LNCAP (cell line): ENCODE measurements around the gene CHRM2.

ENCODE experiments used
- CTCF ChIP-seq: fragments of 450-650 bp; IDR thresholded peaks from 2 replicates; pipeline ENCODE4 v1.5.1; 2017; ENCODE audit warnings: mild to moderate bottlenecking

Gene CHRM2

DNA sequence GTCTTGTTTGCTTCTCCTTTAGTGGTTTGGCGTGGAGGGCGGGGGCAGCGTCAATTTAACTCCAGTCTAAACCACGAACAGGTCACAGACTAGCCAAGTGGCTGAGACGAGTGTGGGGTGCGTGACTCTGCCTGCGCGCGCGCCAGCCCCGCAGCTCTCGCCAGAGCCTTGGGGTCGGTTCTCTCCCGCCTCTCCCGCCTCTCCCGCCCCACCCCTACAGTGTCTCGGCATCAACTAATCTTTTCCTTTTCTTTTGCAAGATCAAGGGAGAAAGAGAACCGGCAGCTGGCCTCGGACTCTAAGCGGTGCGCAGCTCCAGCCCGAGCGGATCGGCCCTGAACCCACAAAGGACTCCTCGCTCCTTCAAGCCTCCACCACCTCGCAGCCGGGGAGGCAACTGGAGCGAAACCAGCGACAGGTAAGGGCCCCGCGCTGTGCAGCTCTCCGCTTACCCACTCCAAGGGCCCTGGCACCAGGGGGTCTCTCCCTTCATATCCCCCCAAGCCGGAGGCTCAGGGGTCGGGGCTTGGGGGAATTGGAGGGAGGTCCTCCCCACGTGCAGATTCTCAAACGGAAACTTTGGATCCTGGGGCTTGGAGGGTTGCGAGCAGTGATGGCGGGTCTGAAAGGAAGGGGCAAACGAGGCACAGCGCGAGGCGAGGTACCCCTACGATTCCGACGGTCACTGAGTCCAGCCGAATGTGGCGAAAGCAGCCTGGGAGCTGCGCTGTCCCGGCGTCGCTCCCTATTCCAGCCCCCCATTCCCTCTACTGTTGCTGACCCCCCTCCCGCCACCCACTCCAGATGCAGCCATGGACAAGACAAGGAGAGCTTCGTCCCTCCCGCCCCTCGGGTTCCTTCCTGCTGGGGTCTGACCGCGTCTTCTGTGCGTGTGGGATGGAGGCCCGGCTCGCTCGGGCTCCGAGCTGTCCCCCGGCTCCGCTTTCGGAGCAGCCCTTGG is 829 bp downstream of the CHRM2 start:
- TF ChIP-seq CTCF = no peak

DNA sequence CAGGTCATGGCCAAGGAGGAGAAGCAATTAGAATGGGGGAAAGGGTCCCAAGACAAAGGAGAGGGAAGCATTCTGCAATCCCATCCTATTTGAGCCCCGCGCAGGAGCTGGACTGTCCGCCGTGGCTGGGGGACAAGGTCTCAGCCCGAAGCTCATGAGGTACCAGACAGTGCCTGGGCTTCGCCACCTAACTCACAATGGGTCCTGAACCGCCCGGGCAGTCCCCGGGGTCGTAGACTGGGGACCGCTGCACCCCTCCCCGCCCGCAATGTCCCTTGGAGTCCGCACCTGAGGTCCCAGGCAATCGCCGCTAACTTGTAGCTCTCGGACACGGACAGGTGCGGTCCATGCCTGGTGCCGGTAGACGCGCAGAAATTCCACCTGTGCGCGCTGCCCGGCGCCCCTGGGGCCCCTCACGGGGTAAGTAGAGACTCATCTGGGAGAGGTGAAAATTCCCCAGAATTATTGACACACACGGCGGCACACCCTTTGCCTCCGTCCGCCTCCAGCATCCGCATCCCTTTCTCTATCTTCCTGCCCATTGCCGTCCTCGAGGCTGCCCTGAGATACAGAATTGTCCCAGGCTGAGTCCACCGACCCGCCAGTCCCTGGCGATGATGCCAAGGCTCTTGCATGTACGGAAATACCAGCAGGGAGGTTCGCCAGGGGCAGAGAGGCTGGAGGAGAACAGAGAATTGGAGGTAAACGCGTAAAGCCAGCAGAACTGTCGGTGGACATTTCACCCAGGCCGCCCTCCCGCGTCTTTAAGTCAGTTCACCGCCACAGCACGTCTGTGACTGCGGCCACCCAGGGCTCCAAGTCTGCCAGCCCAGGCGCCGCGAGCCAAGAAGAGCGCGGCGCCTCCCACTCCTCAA is 1.8 kb downstream of the CHRM2 start:
- TF ChIP-seq CTCF = no peak

DNA sequence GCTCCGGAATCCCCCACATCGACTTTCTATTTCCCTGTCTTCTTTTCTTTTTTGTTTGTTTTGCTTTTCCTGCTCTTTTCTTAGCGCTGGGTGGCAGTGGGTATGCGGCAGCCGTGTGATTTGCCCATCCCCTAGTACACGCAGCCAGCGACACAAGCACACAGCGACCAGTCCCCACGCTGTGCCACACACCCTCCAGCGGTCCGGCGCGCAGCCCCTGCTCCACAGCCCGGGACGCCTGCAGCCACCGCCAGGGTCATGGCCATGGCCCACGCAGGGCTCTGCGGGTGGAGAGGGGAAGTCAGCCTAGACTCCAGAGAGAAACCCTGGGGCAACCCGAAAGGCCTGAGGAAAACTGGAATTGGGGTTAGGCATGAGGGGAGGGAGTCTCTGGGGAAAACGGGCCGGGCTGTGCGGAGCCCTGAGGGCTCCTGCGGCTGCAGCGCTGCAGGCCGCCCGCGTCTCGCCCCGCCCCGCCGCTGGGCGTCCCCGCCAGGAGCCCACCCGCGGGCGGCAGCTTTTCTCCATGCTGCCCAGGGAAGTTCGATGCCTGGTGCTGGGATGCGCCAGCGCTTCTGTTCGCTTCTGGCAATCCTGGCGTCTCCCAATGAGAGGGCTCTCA is 2.5 kb downstream of the CHRM2 start:
- TF ChIP-seq CTCF = no peak

DNA sequence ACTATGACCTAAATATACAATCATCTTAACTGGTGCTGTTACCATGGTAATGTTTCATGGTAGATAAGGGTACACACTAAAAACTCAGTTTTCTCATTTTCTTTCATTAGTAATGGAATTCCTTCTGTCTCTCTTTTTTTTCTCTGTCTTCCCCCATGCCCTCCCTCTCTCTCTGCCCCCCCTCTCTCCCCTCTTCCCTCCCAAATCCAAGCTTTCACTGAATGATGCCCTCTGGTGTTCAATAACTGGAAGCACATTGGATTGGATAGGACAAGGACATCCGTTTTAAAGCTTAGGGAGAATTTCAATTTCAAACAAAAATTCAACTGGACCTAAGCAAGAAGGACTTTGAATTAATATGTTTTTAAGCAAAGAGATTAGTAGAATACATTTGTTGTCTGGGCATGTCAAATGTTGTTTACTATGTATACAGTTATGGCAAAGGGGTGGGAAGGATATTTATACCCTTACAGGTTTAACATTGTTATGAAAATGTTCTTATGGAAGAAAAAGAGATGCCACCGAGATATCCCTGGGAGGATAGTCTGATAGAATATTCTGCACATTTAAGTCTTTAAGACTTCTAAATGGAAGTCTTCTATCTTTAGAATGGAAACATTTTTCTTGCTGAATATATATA is 6.1 kb downstream of the CHRM2 start:
- peak; percentile 74 for TF ChIP-seq CTCF

DNA sequence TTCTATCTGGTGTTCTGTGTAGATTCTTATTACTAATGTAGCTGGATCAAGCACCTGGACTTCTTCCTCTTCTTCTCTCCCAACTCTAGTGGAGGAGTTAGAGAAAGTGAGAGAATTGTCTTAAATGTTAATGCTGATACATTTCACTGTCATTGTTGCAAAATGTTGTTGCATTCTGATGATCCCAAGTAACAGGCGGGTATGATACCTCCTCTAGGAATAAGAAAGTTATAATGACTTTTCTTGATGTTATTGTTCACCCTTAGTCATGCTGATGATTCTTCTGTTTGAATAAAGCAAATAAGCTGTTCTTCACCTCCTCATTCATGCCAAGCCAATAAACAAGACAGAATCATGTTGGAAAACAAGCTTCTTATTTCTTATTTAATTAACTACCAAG is 9.1 kb downstream of the CHRM2 start:
- no peak for TF ChIP-seq CTCF

- TF ChIP-seq CTCF = no peak
These were observed 9.5 kb downstream of the CHRM2 start for GRCh38 chr7:136877990-136878389.

- TF ChIP-seq CTCF = no peak
These were observed 10.4 kb downstream of the CHRM2 start for GRCh38 chr7:136878878-136879277.
